Measurements from ENCODE around the gene PRKAR2B. TPM values are rescaled to one million over a fixed set of nuclear protein-coding genes. Genes with fewer than 3 reads are reported as not detected.
A peak's percentile ranks its signal among the peaks of the same experiment; 100 is the strongest.

PRKAR2B gene
- polyA plus RNA-seq, 3 donors: 2.5 to 5.6 (median 3.5) TPM

- H3K36me3 ChIP-seq (replicated peaks in 1 of 2; ENCODE audit: control insufficient read depth in 1 of 2, insufficient read depth in 2 of 2, low read length in 2 of 2): no peaks in the 10 kb centered on the region
- TF ChIP-seq CTCF (IDR thresholded peaks at IDR 0.05): no peak
- H3K27ac ChIP-seq (ENCODE audit: low read depth in 1 of 2, low read length in 2 of 2): no peak overlapping the region
- H3K27me3 ChIP-seq (ENCODE audit: control insufficient read depth in 2 of 2, insufficient read depth in 2 of 2, low read length in 2 of 2): no peaks in the 10 kb centered on the region
- no peak overlapping the region for H3K4me3 ChIP-seq (replicated peaks in 1 of 3; ENCODE audit: low read depth in 2 of 3, low read length in 3 of 3)
- no peak overlapping the region for H3K9ac ChIP-seq (ENCODE audit: insufficient read depth, low read length, poor library complexity, severe bottlenecking)
- H3K36me3 Mint-ChIP-seq: peaks cover 0 to 3% of the 10 kb centered on the region in 2 donors
- peaks cover 3% of the 10 kb centered on the region for H3K79me2 ChIP-seq (ENCODE audit: insufficient read depth, low read length)
- H3K27me3 Mint-ChIP-seq (ENCODE audit: low read depth in 3 of 3): peaks cover 0 to 1% (median 0%) of the 10 kb centered on the region in 3 donors
- peaks cover 3 to 10% of the 10 kb centered on the region in 2 donors for H3K9me3 ChIP-seq (replicated peaks in 1 of 2; ENCODE audit: control insufficient read depth in 1 of 2, insufficient read depth in 1 of 2, low read length in 2 of 2)
- no peak overlapping the region for H3K4me3 Mint-ChIP-seq
- no CpG with 5 or more reads among the region's 1 CpG for WGBS (ENCODE audit: insufficient coverage)
- peaks cover 7% of the 10 kb centered on the region in 2 donors for H3K4me1 ChIP-seq (ENCODE audit: control insufficient read depth in 1 of 2, insufficient read depth in 2 of 2, low read length in 2 of 2)
- H4K20me1 ChIP-seq (ENCODE audit: insufficient read depth, low read length): no peaks in the 10 kb centered on the region
- H3K4me1 Mint-ChIP-seq: peaks cover 15% of the 10 kb centered on the region
- peaks cover 12 to 22% (median 16%) of the 10 kb centered on the region in 7 donors for H3K9me3 Mint-ChIP-seq
- H2AFZ ChIP-seq (ENCODE audit: insufficient read depth, low read depth, low read length, poor library complexity, severe bottlenecking): no peak overlapping the region
- intact Hi-C loops (cut with micrococcal nuclease): no loop called here
- H3K27ac Mint-ChIP-seq: no peak overlapping the region
- no peak for DNase-seq
- no peak overlapping the region for H3K4me2 ChIP-seq (replicated peaks; ENCODE audit: extremely low read depth, low read length, poor library complexity, severe bottlenecking)
These were observed 56.3 kb downstream of the PRKAR2B start for GRCh38 chr7:107100824-107101223.

- Histone ChIP-seq H3K4me1 (ENCODE audit: control insufficient read depth in 1 of 2, insufficient read depth in 2 of 2, low read length in 2 of 2) (peaks cover 7% of the 10 kb centered on the region in 2 donors), H3K4me3 (replicated peaks in 1 of 3; ENCODE audit: low read depth in 2 of 3, low read length in 3 of 3) (peak overlapping the region in 1 of 3 experiments; percentile 32), H3K36me3 (replicated peaks in 1 of 2; ENCODE audit: control insufficient read depth in 1 of 2, insufficient read depth in 2 of 2, low read length in 2 of 2) (no peaks in the 10 kb centered on the region), H3K9me3 (replicated peaks in 1 of 2; ENCODE audit: control insufficient read depth in 1 of 2, insufficient read depth in 1 of 2, low read length in 2 of 2) (peaks cover 3 to 10% of the 10 kb centered on the region in 2 donors), H2AFZ (ENCODE audit: insufficient read depth, low read depth, low read length, poor library complexity, severe bottlenecking) (peak overlapping the region; percentile 66), H3K4me2 (replicated peaks; ENCODE audit: extremely low read depth, low read length, poor library complexity, severe bottlenecking) (peak overlapping the region; percentile 36), H3K79me2 (ENCODE audit: insufficient read depth, low read length) (peaks cover 3% of the 10 kb centered on the region), H4K20me1 (ENCODE audit: insufficient read depth, low read length) (no peaks in the 10 kb centered on the region), H3K9ac (ENCODE audit: insufficient read depth, low read length, poor library complexity, severe bottlenecking) (peak overlapping the region; percentile 1), H3K27me3 (ENCODE audit: control insufficient read depth in 2 of 2, insufficient read depth in 2 of 2, low read length in 2 of 2) (no peaks in the 10 kb centered on the region), H3K27ac (ENCODE audit: low read depth in 1 of 2, low read length in 2 of 2) (peak overlapping the region in 1 of 2 donors; percentile 53)
- Mint-ChIP-seq H3K36me3 (peaks cover 5 to 10% of the 10 kb centered on the region in 2 donors), H3K9me3 (peaks cover 7 to 16% (median 13%) of the 10 kb centered on the region in 7 donors), H3K27me3 (ENCODE audit: low read depth in 3 of 3) (peaks cover 0 to 2% (median 1%) of the 10 kb centered on the region in 3 donors), H3K27ac (peak overlapping the region in 5 of 7 donors; percentile 30 to 79 (median 76)), H3K4me1 (peaks cover 15% of the 10 kb centered on the region), H3K4me3 (peak overlapping the region in 1 of 2 donors; percentile 62)
- TF ChIP-seq CTCF (IDR thresholded peaks at IDR 0.05): no peak
- DNase-seq: peak; percentile 52 to 62 (median 58)
- intact Hi-C loops (cut with micrococcal nuclease): no loop called here
- 5% methylated on average over 4 of the region's 4 CpGs for WGBS (ENCODE audit: insufficient coverage)
These were observed 58.9 kb downstream of the PRKAR2B start for GRCh38 chr7:107103369-107103768.

Data from CD14-positive monocyte (primary cell).